ENCODE results near the gene HNF1A.
A peak's percentile ranks its signal among the peaks of the same experiment; 100 is the strongest.

Gene HNF1A

DNA sequence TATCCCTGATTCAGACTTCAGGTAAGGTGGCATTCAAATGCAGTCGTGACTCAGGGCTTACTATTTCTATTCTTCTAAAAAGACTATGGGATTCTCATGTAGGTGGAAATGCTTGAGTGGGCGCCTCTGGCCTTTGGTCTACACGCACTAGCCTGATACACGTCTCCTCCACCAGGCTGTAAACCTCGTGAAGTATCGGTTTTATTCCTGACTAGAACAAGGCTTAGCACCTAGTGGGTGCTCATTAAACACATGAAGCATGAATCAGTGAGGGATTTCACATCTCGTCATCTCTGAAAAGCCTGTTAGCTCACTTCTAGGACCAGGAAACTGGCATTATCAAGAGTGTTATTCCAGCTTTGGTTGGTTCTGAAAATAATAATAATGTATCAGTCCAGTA, 17.7 kb upstream of the HNF1A start:
- DNase-seq: no peak

GRCh38 chr12:120961604-120962531, 16.5 kb upstream of the HNF1A start:
- no peak for DNase-seq

DNA sequence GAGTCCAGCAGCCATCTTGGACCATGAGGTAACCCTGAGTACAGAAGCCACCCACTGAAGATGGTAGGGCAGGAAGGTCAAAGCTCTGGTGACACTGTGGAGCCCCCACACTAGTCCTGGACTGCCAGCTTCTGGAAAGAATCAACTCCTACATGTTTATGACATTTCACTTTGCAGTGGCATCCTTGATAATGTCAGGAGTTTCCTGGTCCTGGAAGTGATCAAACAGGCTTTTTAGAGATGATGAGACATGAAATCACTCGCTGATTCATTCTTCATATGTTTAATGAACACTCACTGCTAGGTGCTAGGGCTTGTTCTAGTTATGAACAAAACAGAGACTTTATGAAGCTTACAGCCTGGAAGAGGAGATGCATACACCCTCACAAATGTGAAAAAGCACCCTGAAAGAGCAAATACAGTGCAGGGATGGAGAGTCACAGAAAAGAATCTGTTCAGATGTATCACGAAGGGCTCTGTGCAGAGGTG, 15.8 kb upstream of the HNF1A start:
- no peak for DNase-seq

GRCh38 chr12:120964298-120964697, 14.0 kb upstream of the HNF1A start:
- no peak for DNase-seq

GRCh38 chr12:120965534-120966091, 12.7 kb upstream of the HNF1A start:
- no peak for DNase-seq

DNA sequence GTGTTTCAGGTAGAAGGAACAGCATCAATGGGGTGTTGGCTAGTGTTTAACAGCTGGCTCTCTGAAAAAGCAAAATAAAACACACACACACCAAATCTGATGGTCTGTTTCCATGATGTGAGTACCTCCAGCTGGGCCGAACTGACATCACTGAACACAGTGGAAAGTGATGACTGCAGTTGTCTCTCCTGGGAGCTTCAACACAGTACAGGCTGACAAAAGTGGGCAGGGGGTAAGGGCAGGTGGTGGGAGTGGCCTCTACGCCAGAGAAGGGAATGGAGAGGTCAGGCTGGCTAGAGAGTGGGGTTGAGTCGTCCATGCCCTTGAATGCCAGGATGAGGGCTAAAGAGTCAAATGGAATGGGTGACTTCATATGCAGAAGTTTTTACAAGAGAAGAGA, 8.0 kb upstream of the HNF1A start:
- DNase-seq: no peak

- peak; percentile 35 for DNase-seq
Observed at GRCh38 chr12:120971299-120972180, 6.8 kb upstream of the HNF1A start.

DNA sequence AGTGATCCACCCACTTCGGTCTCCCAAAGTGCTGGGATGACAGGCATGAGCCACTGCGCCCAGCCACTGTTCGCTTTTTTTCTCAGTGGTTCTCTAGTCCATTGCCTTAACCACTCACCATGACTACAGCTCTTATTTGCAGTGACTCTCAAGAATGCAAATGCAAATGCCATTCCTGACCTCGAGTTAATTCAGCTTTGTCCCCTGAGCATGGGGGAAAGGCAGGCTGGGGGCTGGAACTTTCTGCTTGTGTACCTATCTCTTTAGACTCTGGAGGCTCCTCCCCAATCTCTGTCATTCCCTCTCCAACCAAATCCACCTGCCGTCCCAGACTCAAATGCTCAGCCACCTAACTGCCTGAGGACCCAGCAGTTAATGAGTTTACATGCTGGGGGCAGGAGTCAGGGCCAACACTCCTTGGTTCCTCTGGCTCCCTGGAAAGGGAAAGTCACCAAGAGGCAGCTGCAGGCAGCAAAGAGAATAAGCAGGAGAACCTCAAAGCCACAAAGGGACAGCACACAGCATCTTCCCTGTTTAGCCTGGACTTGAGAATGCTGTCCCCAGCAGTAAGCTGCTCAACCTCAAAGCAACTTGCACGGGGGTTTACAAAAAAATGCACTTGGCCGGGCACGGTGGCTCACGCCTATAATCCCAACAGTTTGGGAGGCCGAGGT, 5.3 kb upstream of the HNF1A start:
- DNase-seq: no peak

DNA sequence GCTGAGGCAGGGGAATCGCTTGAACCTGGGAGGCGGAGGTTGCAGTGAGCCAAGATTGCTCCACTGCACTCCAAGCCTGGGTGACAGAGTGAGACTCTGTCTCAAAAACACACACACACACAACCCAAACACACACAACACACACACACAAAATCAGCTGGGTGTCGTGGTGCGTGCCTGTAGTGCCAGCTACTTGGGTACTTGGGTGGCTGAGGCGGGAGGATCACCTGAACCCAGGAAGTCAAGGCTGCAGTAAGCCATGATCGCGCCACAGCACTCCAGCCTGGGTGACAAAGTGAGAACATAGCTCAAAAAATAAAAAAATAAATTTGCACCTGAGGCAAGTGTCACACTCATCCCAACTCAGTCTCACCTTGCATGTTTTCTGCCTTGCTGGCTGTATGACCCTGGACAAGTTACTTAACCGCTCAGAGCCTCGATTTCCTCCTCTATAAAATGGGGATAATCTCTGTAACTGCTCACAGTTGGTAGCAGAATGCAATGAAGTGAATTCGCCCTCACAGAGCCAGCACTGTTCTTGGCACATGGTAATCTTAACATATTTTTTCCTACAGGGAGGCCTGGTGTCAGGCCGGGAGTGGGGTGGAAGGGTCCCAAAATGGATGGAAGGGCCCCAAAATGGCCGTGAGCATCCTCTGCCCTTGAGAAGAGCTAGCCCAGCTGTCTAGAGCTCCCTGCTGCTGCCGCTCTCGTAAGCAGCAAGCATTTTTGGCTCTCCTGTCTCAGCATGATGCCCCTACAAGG, 630 bp upstream of the HNF1A start:
- DNase-seq: no peak

- no peak for DNase-seq
Observed at GRCh38 chr12:120979220-120979861, 998 bp downstream of the HNF1A start.

DNA sequence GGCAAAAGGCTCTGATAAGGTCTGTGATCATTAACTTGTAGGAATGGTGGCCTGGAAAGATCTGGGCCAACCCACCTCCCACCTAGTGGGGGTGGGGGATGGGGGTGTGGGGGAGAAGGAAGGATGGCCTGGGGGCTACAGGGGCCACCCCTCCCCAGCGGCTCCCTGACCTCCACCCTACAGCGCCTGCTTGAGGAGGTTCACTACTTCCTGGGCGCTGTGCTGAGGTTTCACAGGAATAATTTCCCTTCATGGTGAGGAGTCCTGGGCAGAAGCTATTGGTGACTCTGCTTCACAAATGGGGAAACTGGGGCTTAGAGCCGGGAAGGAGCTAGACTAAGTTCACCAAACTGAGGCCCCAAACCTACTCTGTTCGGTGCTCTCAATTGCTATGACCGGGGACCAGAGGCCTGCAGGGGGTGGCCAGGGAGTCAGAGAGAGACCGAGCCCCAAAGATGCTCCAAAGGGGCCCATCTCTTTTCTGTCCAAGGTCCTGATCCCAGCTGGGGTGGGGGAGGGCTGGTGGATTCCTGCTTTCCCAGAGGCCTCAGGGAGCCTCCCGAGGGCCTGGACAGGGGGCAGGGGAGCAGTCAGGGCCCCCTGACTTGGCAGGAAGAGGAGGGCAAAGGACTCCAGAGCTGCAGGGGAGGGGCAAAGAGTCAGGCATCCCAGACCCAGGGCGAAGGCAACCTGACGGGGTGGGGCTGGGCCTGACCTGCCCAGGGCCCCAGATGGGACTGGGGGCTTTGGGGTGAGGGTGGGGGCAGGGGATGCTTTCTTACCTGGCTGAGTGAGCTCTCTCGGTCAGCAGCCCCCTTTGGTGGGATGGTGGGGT, 1.7 kb downstream of the HNF1A start:
- no peak for DNase-seq

GRCh38 chr12:120980800-120981368, 2.5 kb downstream of the HNF1A start:
- no peak for DNase-seq

GRCh38 chr12:120981407-120981941, 3.1 kb downstream of the HNF1A start:
- DNase-seq: no peak

- no peak for DNase-seq
Observed at GRCh38 chr12:120982659-120983058, 4.3 kb downstream of the HNF1A start.

GRCh38 chr12:120983759-120984158, 5.4 kb downstream of the HNF1A start:
- DNase-seq: no peak

GRCh38 chr12:120984351-120984898, 6.1 kb downstream of the HNF1A start:
- DNase-seq: no peak

GRCh38 chr12:120988234-120988633, 9.9 kb downstream of the HNF1A start:
- DNase-seq: no peak

- no peak for DNase-seq
Observed at GRCh38 chr12:120988658-120989057, 10.3 kb downstream of the HNF1A start.

- no peak for DNase-seq
Observed at GRCh38 chr12:120989687-120990086, 11.3 kb downstream of the HNF1A start.

All from GDM1 (cell line).